Ascending aorta (tissue), 2 donors: Measurements from ENCODE around the gene HMG20A. TPM values are rescaled to one million over a fixed set of nuclear protein-coding genes. Genes with fewer than 3 reads are reported as not detected.

Experiments
- DNase-seq, 2 donors: peaks; one replicate each; pipeline ENCODE4 v3.0.0-alpha.2; 2019; ENCODE audit warnings: low spot score in 2 of 2
- H3K27ac ChIP-seq, 2 donors: fragments of 200-600 bp; sonication (generic); one replicate each; pipeline ENCODE4 v1.5.1; 2016 to 2017; ENCODE audit warnings: mild to moderate bottlenecking in 1 of 2
- H3K27me3 ChIP-seq: fragments of 200-600 bp; sonication (generic); one replicate; pipeline ENCODE4 v1.5.1; 2017
- H3K36me3 ChIP-seq, 2 donors: fragments of 200-600 bp; sonication (generic); one replicate each; pipeline ENCODE4 v1.5.1; 2016
- H3K4me1 ChIP-seq, 2 donors: fragments of 200-600 bp; sonication (generic); one replicate each; pipeline ENCODE4 v1.5.1; 2016 to 2017; ENCODE audit warnings: mild to moderate bottlenecking in 1 of 2
- H3K4me3 ChIP-seq, 2 donors: fragments of 200-600 bp; sonication (generic); one replicate each; pipeline ENCODE4 v1.5.1; 2016 to 2017; ENCODE audit warnings: mild to moderate bottlenecking in 1 of 2
- H3K9me3 ChIP-seq, 2 donors: fragments of 200-600 bp; sonication (generic); one replicate each; pipeline ENCODE4 v1.5.1; 2016
- intact Hi-C: fragments of 100-400 bp; cut with DNase I; formaldehyde crosslinking; loops from one replicate; pipeline ENCODE4 v1.15.1; 2023
- total RNA-seq: library from RNA; depleted of rRNA; stranded (reverse); fragments of >200 nt; gene quantifications from one replicate; pipeline ENCODE4 v1.1.0, GENCODE V29; 2016
- TF ChIP-seq, protein P1 (sequence below), 3 experiments: fragments of 200-600 bp in 2 of 3; fragments of 450-650 bp in 1 of 3; sonication (generic) in 2 of 3; IDR thresholded peaks; one replicate each; pipeline ENCODE4 v1.5.1; 2016 to 2019; ENCODE audit warnings: antibody characterized with exemption in 3 of 3, mild to moderate bottlenecking in 1 of 3, moderate library complexity in 1 of 3

The HMG20A gene
- total RNA-seq, 1 donor from 2014 or later: 17.7 TPM

DNA sequence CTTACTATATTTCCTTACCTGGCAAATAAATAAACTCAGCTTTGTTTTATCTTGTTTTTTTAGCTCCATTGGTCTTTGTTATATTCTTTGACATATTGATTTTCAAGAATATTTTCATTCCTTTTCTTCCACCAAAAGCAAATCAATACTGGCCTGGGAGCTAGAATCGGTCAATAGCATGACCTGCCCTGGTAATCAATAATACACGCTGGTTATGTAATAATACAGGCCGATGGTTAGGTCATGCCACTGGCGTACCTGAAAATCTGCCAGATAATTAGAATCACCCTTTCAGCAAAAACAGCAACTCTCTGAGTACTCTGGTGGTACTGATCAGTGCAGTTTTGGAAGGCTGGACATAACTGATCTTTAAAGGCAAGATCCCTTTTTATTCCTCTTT is 40.7 kb upstream of the HMG20A start:
- Histone ChIP-seq H3K4me3 (no peak overlapping the region), H3K9me3 (no peaks in the 10 kb centered on the region), H3K27me3 (no peaks in the 10 kb centered on the region), H3K4me1 (peaks cover 0 to 5% of the 10 kb centered on the region in 2 donors), H3K27ac (no peak overlapping the region), H3K36me3 (no peaks in the 10 kb centered on the region)
- TF ChIP-seq, protein P1, sequence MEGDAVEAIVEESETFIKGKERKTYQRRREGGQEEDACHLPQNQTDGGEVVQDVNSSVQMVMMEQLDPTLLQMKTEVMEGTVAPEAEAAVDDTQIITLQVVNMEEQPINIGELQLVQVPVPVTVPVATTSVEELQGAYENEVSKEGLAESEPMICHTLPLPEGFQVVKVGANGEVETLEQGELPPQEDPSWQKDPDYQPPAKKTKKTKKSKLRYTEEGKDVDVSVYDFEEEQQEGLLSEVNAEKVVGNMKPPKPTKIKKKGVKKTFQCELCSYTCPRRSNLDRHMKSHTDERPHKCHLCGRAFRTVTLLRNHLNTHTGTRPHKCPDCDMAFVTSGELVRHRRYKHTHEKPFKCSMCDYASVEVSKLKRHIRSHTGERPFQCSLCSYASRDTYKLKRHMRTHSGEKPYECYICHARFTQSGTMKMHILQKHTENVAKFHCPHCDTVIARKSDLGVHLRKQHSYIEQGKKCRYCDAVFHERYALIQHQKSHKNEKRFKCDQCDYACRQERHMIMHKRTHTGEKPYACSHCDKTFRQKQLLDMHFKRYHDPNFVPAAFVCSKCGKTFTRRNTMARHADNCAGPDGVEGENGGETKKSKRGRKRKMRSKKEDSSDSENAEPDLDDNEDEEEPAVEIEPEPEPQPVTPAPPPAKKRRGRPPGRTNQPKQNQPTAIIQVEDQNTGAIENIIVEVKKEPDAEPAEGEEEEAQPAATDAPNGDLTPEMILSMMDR (IDR thresholded peaks at IDR 0.05): no peak
- intact Hi-C loops: no loop called here
- DNase-seq: no peak

DNA sequence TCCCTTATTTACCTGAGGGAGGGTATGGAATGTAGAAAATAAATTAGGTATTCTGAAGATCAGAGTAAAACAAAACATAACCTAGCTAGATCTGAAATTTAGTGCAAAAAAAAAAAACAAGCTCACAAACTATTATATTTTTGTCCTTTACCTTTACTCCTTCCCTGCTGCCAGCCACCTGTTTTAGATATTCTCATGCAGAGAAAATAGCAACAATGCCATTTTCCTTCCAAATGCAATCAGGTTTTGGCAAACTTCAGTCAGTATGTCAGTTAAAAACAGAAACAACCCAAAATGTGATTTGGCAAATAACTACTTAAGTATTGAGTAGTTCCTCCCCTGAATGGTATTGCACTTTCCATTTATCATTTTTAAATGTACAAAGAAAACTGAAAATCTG is 36.6 kb upstream of the HMG20A start:
- TF ChIP-seq, protein P1 (IDR thresholded peaks at IDR 0.05): no peak
- no peaks in the 10 kb centered on the region for H3K27me3 ChIP-seq
- no peaks in the 10 kb centered on the region for H3K9me3 ChIP-seq
- no peaks in the 10 kb centered on the region for H3K36me3 ChIP-seq
- peaks cover 0 to 5% of the 10 kb centered on the region in 2 donors for H3K4me1 ChIP-seq
- intact Hi-C loops: no loop called here
- no peak for DNase-seq
- H3K27ac ChIP-seq: no peak overlapping the region
- H3K4me3 ChIP-seq: no peak overlapping the region

DNA sequence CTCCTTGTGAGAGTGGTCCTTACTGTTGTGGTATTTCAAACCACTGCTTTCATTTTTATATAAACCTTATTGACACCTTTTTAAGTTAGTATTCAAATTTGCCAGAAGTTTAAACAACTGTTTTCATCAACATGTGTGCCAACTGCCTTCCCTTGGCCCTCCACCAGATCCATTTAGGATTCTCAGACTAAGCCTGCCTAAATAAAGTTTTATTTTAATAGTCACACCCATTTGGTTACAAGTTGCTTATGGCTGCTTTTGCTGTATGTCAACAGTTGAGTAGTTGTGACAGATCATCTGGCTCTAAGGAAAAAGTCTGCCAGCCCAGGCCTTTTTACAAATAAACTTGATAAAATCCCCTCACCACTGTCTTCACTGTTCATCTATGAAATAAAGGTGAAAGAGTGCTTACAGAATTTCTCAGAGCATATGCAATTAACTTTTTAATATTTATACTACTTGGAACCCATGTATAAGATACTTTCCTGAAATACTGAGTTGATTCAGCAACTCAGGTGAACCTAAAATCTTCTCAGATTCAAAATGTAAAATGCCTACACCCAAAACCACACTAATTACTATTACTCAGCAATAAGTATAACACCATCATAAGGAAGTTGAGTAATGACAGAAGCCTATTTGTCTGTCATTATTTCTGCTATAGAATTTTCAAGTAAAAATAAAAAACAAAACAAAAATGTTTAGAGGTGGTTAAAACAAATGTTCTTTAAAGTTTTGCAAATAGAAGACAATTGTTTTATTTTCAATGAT is 35.9 kb upstream of the HMG20A start:
- Histone ChIP-seq H3K4me3 (no peak overlapping the region), H3K27ac (no peak overlapping the region), H3K9me3 (no peaks in the 10 kb centered on the region), H3K4me1 (peaks cover 0 to 5% of the 10 kb centered on the region in 2 donors), H3K36me3 (no peaks in the 10 kb centered on the region), H3K27me3 (no peaks in the 10 kb centered on the region)
- intact Hi-C loops: no loop called here
- no peak for DNase-seq
- TF ChIP-seq, protein P1 (IDR thresholded peaks at IDR 0.05): no peak

DNA sequence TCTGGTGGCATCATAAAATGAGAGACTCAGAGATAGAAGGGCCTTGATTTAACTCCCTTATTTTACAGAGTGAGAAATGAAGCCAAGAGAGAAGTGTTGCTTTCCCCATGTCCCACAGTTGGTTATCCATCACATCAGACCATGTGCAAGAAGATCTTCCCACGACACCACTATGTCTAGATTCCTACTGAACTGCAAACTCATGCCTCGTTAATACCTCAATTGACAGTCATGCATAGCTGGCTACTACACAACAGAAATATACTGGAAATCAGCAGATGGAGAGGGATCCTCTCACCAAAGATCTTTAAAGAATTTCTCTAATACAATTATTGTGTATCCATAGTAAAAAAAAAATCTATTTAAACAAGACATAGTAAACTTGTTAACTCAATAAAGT is 34.1 kb upstream of the HMG20A start:
- DNase-seq: no peak
- TF ChIP-seq, protein P1 (IDR thresholded peaks at IDR 0.05): no peak
- intact Hi-C loops: no loop called here

DNA sequence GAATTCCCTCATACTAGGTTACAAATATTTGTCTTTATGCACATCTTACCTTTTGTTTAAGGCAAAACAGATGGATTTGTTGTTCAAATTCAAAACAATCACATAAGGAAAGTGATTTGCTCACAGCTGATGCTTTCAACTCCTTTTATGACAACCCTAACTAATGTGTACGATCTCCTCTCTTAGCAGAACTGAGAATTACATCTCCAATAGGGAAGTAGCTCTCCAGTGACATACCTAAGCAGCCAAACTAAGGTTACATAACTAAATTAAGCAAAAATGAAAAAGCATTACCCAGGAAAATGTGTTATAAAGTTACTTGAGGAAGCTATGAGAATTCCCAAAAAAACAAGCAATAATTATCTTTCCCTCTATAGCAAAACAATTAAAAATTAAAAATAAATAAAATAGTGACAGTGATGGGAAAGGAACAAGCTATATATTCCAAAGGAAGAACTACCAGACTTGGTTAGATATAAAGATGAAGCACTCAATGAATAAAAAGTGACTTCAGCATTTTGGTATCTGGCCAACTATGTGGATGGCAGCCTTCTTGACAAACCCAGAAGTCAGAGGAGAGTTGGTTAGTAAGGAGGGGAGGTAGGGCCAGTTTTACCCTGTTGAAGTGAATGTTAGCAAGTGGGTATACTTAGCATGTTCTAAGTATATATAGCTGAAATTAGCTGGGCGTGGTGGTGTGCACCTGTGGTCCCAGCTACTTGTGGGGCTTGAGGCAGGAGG is 33.2 kb upstream of the HMG20A start:
- TF ChIP-seq, protein P1 (IDR thresholded peaks at IDR 0.05): no peak
- no peaks in the 10 kb centered on the region for H3K36me3 ChIP-seq
- peaks cover 0 to 5% of the 10 kb centered on the region in 2 donors for H3K4me1 ChIP-seq
- H3K27ac ChIP-seq: no peak overlapping the region
- no peaks in the 10 kb centered on the region for H3K27me3 ChIP-seq
- no peak overlapping the region for H3K4me3 ChIP-seq
- H3K9me3 ChIP-seq: no peaks in the 10 kb centered on the region
- DNase-seq: no peak
- intact Hi-C loops: no loop called here

More for the DNA sequence above, 34.1 kb upstream of the HMG20A start:
- no peaks in the 10 kb centered on the region for H3K36me3 ChIP-seq
- H3K9me3 ChIP-seq: no peaks in the 10 kb centered on the region
- no peaks in the 10 kb centered on the region for H3K27me3 ChIP-seq
- no peak overlapping the region for H3K4me3 ChIP-seq
- no peak overlapping the region for H3K27ac ChIP-seq
- peaks cover 0 to 5% of the 10 kb centered on the region in 2 donors for H3K4me1 ChIP-seq
